NCI-H2196 (cell line): Measurements from ENCODE around the gene PABPN1L.

Source experiments
- DNase-seq: peaks from one replicate; lab custom pipeline; 2025; ENCODE audit not compliant: unreplicated experiment; lab: John Stamatoyannopoulos, UW

The PABPN1L gene, protein sequence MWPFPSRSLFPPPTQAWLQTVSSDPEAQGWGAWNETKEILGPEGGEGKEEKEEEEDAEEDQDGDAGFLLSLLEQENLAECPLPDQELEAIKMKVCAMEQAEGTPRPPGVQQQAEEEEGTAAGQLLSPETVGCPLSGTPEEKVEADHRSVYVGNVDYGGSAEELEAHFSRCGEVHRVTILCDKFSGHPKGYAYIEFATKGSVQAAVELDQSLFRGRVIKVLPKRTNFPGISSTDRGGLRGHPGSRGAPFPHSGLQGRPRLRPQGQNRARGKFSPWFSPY

GRCh38 chr16:88866151-88866920, at the start of gene PABPN1L:
TSS of gene PABPN1L (minus strand) at chr16:88866660. CDS start at chr16:88866606, 54 bp downstream.
- no peak for DNase-seq

- no peak for DNase-seq
Measured at GRCh38 chr16:88915639-88916327, 49.3 kb upstream of the PABPN1L start.

DNA sequence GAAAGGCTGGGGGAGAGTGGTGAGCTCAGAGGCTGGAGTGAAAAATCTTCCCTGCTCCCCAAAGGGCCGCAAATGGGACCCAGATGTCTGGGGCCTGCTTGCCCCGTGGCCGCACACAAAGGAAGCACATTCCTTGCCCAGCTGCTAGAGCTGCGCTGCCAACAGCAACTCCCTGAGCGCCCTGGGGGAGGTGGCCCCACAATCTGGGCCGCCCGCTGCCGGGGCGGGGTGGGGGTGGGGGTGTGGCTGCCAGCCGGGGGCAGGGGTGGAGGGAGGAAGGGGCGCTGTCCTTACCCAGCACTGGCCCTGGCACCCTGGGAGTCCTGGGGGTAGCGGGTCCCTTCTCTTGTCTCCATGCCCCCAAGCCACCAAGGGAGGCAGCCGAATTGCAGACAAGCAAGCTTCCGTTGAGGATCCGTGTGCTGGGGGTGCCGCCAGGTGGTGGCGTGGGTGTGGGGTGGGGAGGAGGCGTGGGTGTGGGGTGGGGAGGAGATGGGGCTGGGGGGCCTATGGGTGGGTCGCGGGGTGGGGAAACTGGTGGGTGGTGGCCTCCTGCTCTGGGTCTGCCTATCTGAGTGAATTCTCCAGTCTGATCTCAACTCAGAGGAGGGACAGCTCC, 48.4 kb upstream of the PABPN1L start:
- DNase-seq, result no peak

GRCh38 chr16:88913870-88914269, 47.4 kb upstream of the PABPN1L start:
- DNase-seq, result no peak

DNA sequence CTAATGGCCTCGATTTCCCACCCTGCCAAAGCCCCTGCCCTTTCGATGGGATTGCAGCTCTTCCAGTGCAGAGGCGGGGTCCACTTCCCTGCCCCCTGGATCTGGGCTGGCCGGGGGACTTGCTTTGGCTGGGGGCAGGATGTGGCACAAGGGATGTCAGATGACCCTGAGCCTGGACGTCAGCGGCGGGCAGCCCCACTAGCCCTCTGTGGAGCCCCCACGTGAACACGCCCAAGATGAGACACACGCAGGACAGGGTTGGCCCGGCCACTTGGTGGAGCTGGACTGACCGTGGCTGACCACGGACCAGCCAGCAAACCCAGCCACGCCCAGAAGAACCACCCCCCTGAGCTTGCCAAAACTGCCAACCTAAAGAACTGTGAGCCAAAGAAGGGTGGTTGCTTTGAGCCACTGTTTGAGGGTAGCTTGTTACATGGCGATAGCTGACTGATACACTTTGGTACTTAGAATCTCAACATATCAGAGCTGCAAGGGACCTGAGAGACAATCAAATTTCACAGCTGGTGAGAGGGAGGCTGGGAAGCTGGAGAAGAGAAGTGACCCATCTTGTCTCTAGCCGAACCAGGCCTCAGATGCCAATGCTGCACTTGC, 46.6 kb upstream of the PABPN1L start:
- DNase-seq, result no peak

DNA sequence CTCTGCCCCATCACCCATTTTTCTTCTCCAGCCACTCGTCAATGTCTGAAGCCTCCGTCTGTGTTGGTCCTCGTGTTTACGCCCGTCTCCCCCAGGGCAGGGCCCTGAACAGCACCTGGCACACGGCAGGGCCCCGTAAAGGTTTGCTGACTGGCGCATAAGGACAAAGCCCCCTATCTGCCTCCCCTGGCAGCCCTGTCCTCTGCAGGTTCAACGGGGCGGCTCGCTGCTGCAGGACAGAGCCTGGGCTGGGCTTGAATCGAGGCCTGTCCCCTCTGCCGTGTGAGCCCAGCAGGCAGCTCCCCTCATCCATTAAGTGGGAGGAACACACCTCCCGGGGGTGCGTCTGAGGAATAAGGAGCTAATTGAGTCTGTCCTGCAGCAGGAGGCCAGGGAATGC, 46.1 kb upstream of the PABPN1L start:
- DNase-seq, result no peak

DNA sequence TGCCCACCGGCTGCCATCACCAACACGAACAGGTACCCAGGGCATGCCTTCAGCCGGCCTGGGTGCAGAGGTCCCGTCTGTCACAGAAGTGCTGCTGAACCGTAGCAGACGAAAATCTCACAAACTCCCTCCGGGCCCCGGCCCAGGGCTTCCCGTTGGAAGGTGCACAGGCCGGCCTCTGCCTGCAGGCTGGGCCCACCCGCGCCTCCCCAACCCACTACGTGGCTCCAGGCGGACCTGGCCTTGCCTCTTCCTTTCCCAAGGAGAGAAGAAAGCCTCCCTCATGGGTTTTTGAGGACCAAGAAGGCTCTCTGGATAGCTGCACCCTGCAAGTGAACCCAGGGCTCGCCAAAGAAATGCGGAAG, 45.5 kb upstream of the PABPN1L start:
- no peak for DNase-seq

DNA sequence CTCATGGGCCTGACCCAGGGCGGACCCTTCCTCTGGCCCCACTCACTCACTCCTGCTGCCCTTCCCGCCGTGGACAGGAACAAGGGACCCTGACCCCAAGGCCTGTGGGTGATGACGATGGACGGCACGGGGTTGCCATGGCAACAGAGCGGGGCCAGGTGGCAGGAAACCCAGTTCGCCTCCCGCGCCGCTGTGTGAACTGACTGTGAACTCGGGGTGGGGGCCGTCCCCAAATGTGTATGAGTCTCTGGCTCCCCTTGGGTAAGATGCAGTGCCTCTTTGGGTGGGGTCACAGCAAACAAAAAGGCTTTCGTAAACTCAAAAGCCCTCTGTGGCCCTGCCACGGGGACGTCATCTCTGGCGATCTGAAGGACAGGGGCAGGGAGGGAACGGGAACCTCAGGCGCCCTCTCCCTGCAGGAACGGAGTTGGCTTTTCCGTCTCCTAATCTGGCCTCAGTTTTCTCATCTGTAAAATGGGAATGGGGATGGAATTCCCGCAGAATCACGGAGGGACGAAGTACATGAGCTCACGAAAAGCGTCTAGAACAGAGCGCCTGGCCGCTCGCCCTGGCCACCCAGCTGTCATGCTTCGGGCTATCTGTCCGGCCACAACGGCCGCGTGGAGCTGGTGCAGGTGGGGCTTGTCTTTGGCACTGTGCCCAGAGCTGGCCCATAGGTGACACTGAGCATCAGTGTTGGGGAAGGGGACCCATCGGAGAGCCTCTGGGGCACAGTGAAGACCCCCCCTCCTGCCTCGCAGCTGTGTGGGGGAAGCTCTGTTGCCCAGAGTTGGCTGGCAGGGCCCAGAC, 44.9 kb upstream of the PABPN1L start:
- DNase-seq, result no peak

DNA sequence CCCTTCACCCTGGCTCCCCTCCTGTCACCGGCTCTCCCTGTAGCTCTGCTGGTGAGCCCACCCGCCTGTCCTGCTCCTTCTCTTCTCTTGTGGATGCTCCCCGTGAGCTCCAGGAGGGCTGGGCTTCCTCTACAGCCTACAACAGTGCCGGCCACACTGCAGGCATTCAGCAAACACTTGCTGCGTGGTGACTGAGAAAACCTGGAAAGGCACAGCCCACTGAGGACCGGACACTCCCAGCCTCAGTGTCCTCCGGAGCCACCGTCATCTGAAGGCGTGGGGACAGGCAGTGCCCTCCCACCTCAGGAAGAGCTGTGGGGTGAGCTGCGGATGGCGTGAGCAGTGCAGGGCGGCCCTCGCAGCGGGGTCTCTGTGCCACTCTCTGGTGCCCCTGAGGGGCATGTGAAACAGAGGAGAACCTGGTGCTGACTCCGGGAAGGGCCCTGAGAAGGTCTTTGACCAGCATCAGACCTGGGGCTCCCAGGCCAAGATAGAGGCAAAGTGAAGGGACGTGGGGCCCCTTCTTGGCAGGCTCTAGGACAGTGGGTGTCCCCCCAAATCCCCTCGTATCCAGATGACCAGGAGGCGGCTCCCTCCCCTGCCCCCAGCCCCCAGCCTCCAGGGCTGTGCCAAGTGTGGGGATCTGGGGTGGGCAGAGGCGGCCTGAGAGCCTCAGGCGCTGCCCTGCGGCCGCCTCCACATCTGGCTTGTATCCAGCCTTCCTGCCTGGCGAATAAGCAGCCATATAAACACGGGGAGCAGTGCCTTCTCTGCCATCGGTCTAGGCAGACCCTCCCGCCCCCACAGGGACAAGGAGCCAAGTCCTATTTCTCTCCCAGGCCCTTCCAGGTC, 44.0 kb upstream of the PABPN1L start:
- DNase-seq, result no peak

DNA sequence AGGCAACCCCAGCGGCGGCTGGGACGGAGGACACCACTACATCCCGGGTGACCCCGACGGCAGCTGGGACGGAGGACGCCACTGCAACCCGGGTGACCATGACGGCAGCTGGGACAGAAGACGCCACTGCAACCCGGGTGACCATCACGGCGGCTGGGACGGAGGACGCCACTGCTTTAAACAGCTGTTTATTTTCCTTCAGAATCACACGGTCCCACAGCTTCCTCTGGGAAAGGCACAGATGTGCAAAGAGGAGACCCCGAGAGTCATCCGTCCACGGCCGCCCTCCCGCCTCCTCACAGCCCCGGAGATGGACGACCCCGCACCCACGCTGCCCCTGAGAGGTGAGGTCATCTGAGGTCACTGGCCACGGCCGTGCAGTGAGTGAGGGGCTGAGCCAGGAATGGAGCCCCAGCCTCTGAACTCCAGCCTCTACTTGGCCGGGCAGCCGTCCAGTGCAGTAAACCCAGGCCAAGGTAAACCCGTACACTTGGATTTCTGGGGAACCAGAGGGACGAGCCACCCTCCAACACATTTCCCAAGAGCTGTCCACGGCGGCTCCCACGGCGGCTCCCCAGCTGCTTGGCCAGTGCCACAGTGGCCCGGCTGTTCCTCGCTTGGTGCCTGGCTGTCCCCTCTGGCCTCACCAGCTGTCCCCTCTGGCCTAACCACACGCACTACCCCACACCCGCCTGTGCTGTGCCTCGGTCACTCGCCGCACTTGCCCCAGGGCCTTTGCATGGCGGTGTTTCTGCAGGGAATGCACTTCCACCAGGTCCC, 43.2 kb upstream of the PABPN1L start:
- no peak for DNase-seq

- DNase-seq, result no peak
Measured at GRCh38 chr16:88908307-88908706, 41.8 kb upstream of the PABPN1L start.

DNA sequence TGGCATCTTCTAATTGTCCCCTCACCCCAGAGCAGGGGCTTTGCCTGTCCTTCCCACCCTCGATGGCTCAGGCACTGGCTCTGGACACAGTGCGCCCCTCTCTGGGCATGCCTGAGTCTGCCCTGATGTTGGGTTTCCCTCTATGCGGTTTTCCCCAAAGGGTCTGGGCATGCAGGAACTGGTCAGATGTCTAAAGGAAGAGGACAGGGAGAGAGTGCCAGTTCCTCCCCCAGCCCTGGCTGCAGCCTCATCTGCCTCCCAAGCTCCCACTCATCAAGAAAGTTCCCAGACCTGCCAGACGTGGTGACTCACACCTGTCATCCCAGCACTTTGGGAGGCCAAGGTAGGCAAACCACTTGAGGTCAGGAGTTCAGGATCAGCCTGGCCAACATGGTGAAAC, 41.3 kb upstream of the PABPN1L start:
- DNase-seq, result no peak

DNA sequence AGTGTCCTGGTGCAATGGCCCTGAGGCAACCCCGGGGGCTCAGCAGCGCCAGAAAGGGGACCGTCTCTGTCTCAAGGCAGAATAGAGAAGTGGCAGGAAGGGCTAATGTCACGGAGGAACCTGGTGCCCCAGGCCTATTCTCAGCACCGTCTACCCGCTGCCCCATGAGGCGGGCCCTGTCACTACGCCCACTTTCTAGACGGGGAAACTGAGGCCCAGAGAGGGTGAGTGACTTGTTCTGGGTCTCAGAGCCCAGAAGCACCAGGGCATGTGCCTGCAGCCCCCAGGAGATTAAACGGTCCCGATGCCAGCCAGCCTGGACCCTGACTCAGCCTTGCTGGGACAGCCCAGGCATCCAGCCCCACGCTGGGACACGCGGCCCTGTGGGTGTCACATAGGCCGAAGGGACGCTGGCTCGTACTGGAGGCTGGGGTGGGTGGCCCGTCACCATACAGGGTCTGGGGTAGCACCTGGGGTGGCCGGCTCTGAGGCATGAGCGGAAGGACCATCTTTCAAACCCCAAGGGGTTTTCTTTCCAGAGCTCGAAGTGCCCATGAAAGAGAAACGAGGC, 40.2 kb upstream of the PABPN1L start:
- DNase-seq, result no peak

DNA sequence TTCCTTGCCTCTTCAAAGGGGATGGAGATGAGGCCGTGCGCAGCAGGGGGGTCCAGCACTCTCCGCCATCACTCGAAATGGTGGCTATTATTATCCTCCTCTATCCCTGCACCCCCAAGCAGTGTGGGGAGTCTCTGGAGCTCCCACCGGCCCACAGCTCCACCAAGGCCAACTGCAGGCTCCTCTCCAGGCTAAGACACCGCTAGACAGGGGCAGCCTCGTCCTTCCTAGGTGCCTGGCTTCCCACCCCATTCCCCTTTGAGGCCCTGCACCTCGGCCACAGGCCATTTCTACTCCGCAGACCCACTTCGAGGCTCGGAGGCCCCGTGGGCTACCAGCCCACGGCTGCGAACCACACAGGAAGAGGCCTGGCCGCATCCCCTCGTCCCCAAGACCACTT, 39.6 kb upstream of the PABPN1L start:
- no peak for DNase-seq

GRCh38 chr16:88905563-88905962, 39.1 kb upstream of the PABPN1L start:
- DNase-seq, result no peak

- DNase-seq, result no peak
Measured at GRCh38 chr16:88904676-88905365, 38.4 kb upstream of the PABPN1L start.

DNA sequence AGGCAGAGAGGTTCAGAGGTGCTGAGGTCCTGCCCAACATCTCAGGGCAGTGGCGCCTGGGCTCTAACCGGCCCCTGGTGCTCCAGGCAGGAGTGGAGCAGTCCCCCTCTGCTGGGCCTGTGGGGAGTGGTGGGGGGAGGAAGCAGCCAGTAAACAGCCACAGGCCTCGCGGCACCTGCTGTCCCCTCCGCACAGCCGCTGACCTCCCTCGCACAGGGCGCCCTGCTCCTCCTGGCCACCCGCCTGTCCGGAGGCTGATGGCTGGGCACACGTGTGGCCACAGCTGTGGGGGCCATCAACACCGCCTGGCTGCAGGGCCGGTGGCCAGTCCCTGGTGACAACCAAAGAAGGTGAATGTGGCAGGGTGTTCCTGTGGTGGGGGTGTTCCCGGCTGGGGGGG, 36.8 kb upstream of the PABPN1L start:
- DNase-seq, result no peak

DNA sequence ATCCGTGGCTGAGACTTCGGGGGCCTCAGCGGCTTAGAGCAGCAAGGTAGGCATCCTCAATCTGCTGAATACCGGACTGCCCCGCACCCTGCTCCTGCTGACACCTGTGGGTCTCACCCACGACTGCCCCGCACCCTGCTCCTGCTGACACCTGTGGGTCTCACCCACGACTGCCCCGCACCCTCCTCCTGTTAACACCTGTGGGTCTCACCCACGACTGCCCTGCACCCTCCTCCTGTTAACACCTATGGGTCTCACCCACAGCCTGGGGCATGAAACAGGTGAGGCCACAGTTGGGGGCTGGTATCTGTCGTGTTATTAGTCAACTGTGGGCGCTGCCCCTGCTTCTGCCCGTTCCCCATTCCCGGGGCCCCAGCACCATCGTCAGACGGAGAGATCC, 36.3 kb upstream of the PABPN1L start:
- DNase-seq, result no peak
